Colonic mucosa (tissue), 4 donors: ENCODE results near the gene PLXDC1. TPM values are rescaled to one million over a fixed set of nuclear protein-coding genes. Genes with fewer than 3 reads are reported as not detected.

ENCODE experiments used
- DNase-seq: peaks from one replicate; pipeline ENCODE4 v3.0.0-alpha.2; 2020
- H3K27ac ChIP-seq: fragments of 200-600 bp; one replicate; pipeline ENCODE4 v1.8.0; 2021
- H3K27me3 ChIP-seq: fragments of 200-600 bp; one replicate; pipeline ENCODE4 v1.8.0; 2021
- H3K36me3 ChIP-seq: fragments of 200-600 bp; one replicate; pipeline ENCODE4 v1.8.0; 2021
- H3K4me1 ChIP-seq: fragments of 200-600 bp; one replicate; pipeline ENCODE4 v1.8.0; 2021; ENCODE audit warnings: mild to moderate bottlenecking
- H3K4me3 ChIP-seq: fragments of 200-600 bp; one replicate; pipeline ENCODE4 v1.8.0; 2021
- H3K9ac ChIP-seq, 2 donors: one replicate each; pipeline ENCODE4 v1.7.0; 2013; ENCODE audit warnings: control low read depth in 2 of 2, low read depth in 2 of 2, low read length in 2 of 2
- H3K9me3 ChIP-seq: fragments of 200-600 bp; one replicate; pipeline ENCODE4 v1.8.0; 2021
- CTCF ChIP-seq: fragments of 200-600 bp; IDR thresholded peaks from one replicate; pipeline ENCODE4 v1.8.0; 2022; ENCODE audit warnings: antibody characterized with exemption, mild to moderate bottlenecking
- intact Hi-C: fragments of 100-400 bp; cut with DNase I; formaldehyde crosslinking; loops from one replicate; pipeline ENCODE4 v1.14.1; 2022
- total RNA-seq, 2 donors: library from RNA; stranded (reverse); fragmentation: NEBNext Ultra II Directional in 1 of 2; extraction: Animal tissue kit (Norgen Biotek cat#: 25700) in 1 of 2; gene quantifications; one replicate each; pipeline ENCODE4 v1.2.1, GENCODE V29; 2021
- donor health status: healthy.
- donor health status: DM: no; HTN: no; CAD: no.
- donor health status: DM: no; HTN: no; CAD: no.

Gene PLXDC1
- total RNA-seq, 2 donors from 2014 or later: 0.54 to 4.4 TPM

GRCh38 chr17:39166437-39167335, 15.2 kb upstream of the PLXDC1 start:
- Histone ChIP-seq H3K4me3 (no peak overlapping the region), H3K36me3 (no peaks in the 10 kb centered on the region), H3K9me3 (no peaks in the 10 kb centered on the region), H3K27me3 (no peaks in the 10 kb centered on the region), H3K27ac (no peak overlapping the region), H3K4me1 (peaks cover 4% of the 10 kb centered on the region), H3K9ac (no peak overlapping the region)
- intact Hi-C loops: loop anchor here (10.0 kb wide), 1 partner anchor 68 kb away; no protein-coding TSS in a partner anchor
- no peak for TF ChIP-seq CTCF
- DNase-seq: no peak

GRCh38 chr17:39165841-39166349, 14.5 kb upstream of the PLXDC1 start, which contains the start of gene ARL5C:
ARL5C (minus strand) TSS chr17:39166161; CDS start chr17:39165760, 401 bp downstream.
- TF ChIP-seq CTCF: no peak
- intact Hi-C loops: loop anchor here (10.0 kb wide), 1 partner anchor 69 kb away; no protein-coding TSS in a partner anchor

GRCh38 chr17:39165178-39165840, 13.9 kb upstream of the PLXDC1 start:
- Histone ChIP-seq H3K9me3 (no peaks in the 10 kb centered on the region), H3K36me3 (no peaks in the 10 kb centered on the region), H3K27ac (no peak overlapping the region), H3K4me1 (peaks cover 4% of the 10 kb centered on the region), H3K9ac (peak overlapping the region in 1 of 2 donors; percentile 34), H3K27me3 (no peaks in the 10 kb centered on the region), H3K4me3 (peak overlapping the region; percentile 33)
- DNase-seq: no peak
- intact Hi-C loops: loop anchor here (10.0 kb wide), 1 partner anchor 69 kb away; no protein-coding TSS in a partner anchor
- no peak for TF ChIP-seq CTCF

More at GRCh38 chr17:39165841-39166349, 14.5 kb upstream of the PLXDC1 start, which contains the start of gene ARL5C:
- peaks cover 4% of the 10 kb centered on the region for H3K4me1 ChIP-seq
- H3K4me3 ChIP-seq: peak within 1 kb of the TSS; percentile 33
- H3K27me3 ChIP-seq: no peaks in the 10 kb centered on the region
- H3K27ac ChIP-seq: no peak within 1 kb of the TSS
- no peaks in the 10 kb centered on the region for H3K36me3 ChIP-seq
- H3K9ac ChIP-seq: peak within 1 kb of the TSS in 1 of 2 donors; percentile 34
- no peaks in the 10 kb centered on the region for H3K9me3 ChIP-seq
- no peak for DNase-seq

- peak; percentile 67 for TF ChIP-seq CTCF
- H3K36me3 ChIP-seq: no peaks in the 10 kb centered on the region
- H3K9ac ChIP-seq: peak overlapping the region in 1 of 2 donors; percentile 34
- DNase-seq: peak; percentile 84
- intact Hi-C loops: loop anchor here (10.0 kb wide), 1 partner anchor 70 kb away; no protein-coding TSS in a partner anchor
- no peaks in the 10 kb centered on the region for H3K9me3 ChIP-seq
- peak overlapping the region; percentile 33 for H3K4me3 ChIP-seq
- H3K27me3 ChIP-seq: no peaks in the 10 kb centered on the region
- peaks cover 4% of the 10 kb centered on the region for H3K4me1 ChIP-seq
- H3K27ac ChIP-seq: no peak overlapping the region
Measured at GRCh38 chr17:39164675-39165143, 13.3 kb upstream of the PLXDC1 start.

GRCh38 chr17:39161962-39162361, 10.5 kb upstream of the PLXDC1 start:
- intact Hi-C loops: loop anchor here (10.0 kb wide), 1 partner anchor 73 kb away; no protein-coding TSS in a partner anchor
- Histone ChIP-seq H3K27me3 (no peaks in the 10 kb centered on the region), H3K36me3 (no peaks in the 10 kb centered on the region), H3K4me1 (peaks cover 4% of the 10 kb centered on the region), H3K9ac (no peak overlapping the region), H3K27ac (no peak overlapping the region), H3K4me3 (no peak overlapping the region), H3K9me3 (no peaks in the 10 kb centered on the region)
- no peak for DNase-seq
- no peak for TF ChIP-seq CTCF
